22Rv1 (cell line): ENCODE measurements around the gene ZC3H7B.
"Not testable (repeated sequence)": the region's sequence is repeated elsewhere in the genome, so short reads cannot be mapped to it uniquely, and the experiment has no call there.

Source experiments
- ZFX ChIP-seq: fragments of 450-650 bp; IDR thresholded peaks from 2 replicates; pipeline ENCODE4 v1.6.1; 2017; ENCODE audit warnings: antibody characterized with exemption, borderline replicate concordance
- TF ChIP-seq, protein P1 (sequence below): fragments of 450-650 bp; IDR thresholded peaks from 2 replicates; pipeline ENCODE4 v1.5.1; 2017; ENCODE audit warnings: mild to moderate bottlenecking

- TF ChIP-seq, protein P1, sequence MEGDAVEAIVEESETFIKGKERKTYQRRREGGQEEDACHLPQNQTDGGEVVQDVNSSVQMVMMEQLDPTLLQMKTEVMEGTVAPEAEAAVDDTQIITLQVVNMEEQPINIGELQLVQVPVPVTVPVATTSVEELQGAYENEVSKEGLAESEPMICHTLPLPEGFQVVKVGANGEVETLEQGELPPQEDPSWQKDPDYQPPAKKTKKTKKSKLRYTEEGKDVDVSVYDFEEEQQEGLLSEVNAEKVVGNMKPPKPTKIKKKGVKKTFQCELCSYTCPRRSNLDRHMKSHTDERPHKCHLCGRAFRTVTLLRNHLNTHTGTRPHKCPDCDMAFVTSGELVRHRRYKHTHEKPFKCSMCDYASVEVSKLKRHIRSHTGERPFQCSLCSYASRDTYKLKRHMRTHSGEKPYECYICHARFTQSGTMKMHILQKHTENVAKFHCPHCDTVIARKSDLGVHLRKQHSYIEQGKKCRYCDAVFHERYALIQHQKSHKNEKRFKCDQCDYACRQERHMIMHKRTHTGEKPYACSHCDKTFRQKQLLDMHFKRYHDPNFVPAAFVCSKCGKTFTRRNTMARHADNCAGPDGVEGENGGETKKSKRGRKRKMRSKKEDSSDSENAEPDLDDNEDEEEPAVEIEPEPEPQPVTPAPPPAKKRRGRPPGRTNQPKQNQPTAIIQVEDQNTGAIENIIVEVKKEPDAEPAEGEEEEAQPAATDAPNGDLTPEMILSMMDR, result not testable (repeated sequence)
- TF ChIP-seq ZFX, result not testable (repeated sequence)
Observed at GRCh38 chr22:41259756-41260155, 41.6 kb upstream of the ZC3H7B start.
